Measurements from ENCODE around the gene CEBPA.

GRCh38 chr19:33291623-33292534 lies 10.5 kb downstream of the CEBPA start:
- TF ChIP-seq, protein P1, sequence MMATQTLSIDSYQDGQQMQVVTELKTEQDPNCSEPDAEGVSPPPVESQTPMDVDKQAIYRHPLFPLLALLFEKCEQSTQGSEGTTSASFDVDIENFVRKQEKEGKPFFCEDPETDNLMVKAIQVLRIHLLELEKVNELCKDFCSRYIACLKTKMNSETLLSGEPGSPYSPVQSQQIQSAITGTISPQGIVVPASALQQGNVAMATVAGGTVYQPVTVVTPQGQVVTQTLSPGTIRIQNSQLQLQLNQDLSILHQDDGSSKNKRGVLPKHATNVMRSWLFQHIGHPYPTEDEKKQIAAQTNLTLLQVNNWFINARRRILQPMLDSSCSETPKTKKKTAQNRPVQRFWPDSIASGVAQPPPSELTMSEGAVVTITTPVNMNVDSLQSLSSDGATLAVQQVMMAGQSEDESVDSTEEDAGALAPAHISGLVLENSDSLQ (IDR thresholded peaks at IDR 0.05), result no peak
- TF ChIP-seq SP1 (IDR thresholded peaks at IDR 0.05) (no peak), FOXM1 (IDR thresholded peaks at IDR 0.05; ENCODE audit: borderline replicate concordance) (no peak), BHLHE40 (IDR thresholded peaks at IDR 0.05; ENCODE audit: borderline replicate concordance) (no peak), ELF4 (IDR thresholded peaks at IDR 0.05) (no peak), ARNT (IDR thresholded peaks at IDR 0.05) (no peak), FOXA1 (IDR thresholded peaks at IDR 0.05) (no peak)
